ENCODE results near the gene TRPM5. TPM values are rescaled to one million over a fixed set of nuclear protein-coding genes. Genes with fewer than 3 reads are reported as not detected.

TRPM5 gene
- total and polyA plus RNA-seq, 5 donors from 2014 or later = 0.17 TPM; not detected in 4

DNA sequence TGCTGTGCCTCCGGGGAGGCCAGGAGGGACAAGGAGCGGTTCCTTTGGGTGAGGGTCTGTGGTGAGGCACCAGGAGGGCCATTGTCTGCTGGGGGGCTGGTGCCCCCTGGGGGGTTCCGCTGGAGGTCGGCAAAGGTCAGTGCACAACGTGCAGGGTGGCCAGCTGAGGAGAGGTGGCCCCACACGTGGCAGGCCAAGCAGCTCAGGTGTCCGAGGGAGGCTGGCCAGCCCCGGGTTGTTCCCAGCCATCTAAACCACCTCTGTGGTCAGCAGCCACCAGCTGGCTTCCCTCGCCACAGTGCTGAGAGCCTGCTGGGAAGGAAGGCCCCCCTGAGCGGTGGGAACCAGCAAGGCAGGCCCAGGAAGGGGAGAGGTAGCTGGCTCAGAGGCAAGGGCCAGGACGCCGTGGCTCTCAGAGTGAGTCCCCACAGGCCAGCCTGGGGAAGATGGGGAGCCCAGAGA lies 39.5 kb downstream of the TRPM5 start:
- Mint-ChIP-seq H3K27me3 (no peaks in the 10 kb centered on the region), H3K27ac (peak overlapping the region in 1 of 3 donors; percentile 38), H3K4me3 (no peak overlapping the region), H3K9me3 (no peaks in the 10 kb centered on the region), H3K36me3 (no peaks in the 10 kb centered on the region), H3K4me1 (peaks cover 0 to 23% (median 5%) of the 10 kb centered on the region in 4 donors)
- peaks cover 14% of the 10 kb centered on the region for H3K4me1 ChIP-seq (ENCODE audit: control insufficient read depth, insufficient read depth, low read length, poor library complexity, severe bottlenecking)
- H3K36me3 ChIP-seq (ENCODE audit: control insufficient read depth, insufficient read depth, low read length) = peaks cover 21% of the 10 kb centered on the region
- H3K27me3 ChIP-seq (ENCODE audit: control insufficient read depth, insufficient read depth, low read length) = no peaks in the 10 kb centered on the region
- ATAC-seq (ENCODE audit: low read depth in 2 of 2) = no peak
- DNase-seq = no peak
- H3K9me3 ChIP-seq (ENCODE audit: control insufficient read depth in 2 of 2, low read length in 2 of 2) = no peaks in the 10 kb centered on the region
- H3K27ac ChIP-seq (ENCODE audit: insufficient read depth, low read length, poor library complexity, severe bottlenecking) = no peak overlapping the region
- no peak overlapping the region for H3K4me3 ChIP-seq (ENCODE audit: low read depth, low read length)

DNA sequence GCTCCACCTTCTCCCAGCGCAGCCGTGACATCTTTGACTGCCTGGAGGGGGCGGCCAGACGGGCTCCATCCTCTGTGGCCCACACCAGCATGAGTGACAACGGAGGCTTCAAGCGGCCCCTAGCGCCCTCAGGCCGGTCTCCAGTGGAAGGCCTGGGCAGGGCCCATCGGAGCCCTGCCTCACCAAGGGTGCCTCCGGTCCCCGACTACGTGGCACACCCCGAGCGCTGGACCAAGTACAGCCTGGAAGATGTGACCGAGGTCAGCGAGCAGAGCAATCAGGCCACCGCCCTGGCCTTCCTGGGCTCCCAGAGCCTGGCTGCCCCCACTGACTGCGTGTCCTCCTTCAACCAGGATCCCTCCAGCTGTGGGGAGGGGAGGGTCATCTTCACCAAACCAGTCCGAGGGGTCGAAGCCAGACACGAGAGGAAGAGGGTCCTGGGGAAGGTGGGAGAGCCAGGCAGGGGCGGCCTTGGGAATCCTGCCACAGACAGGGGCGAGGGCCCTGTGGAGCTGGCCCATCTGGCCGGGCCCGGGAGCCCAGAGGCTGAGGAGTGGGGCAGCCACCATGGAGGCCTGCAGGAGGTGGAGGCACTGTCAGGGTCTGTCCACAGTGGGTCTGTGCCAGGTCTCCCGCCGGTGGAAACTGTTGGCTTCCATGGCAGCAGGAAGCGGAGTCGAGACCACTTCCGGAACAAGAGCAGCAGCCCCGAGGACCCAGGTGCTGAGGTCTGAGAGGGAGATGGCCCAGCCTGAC lies 41.2 kb downstream of the TRPM5 start:
- H3K27ac Mint-ChIP-seq = no peak overlapping the region
- Histone ChIP-seq H3K27ac (ENCODE audit: insufficient read depth, low read length, poor library complexity, severe bottlenecking) (no peak overlapping the region), H3K36me3 (ENCODE audit: control insufficient read depth, insufficient read depth, low read length) (peaks cover 21% of the 10 kb centered on the region), H3K4me3 (ENCODE audit: low read depth, low read length) (no peak overlapping the region), H3K27me3 (ENCODE audit: control insufficient read depth, insufficient read depth, low read length) (no peaks in the 10 kb centered on the region), H3K4me1 (ENCODE audit: control insufficient read depth, insufficient read depth, low read length, poor library complexity, severe bottlenecking) (peaks cover 21% of the 10 kb centered on the region), H3K9me3 (ENCODE audit: control insufficient read depth in 2 of 2, low read length in 2 of 2) (no peaks in the 10 kb centered on the region)
- H3K27me3 Mint-ChIP-seq = no peaks in the 10 kb centered on the region
- H3K4me1 Mint-ChIP-seq = peaks cover 0 to 26% (median 7%) of the 10 kb centered on the region in 4 donors
- H3K4me3 Mint-ChIP-seq = peak overlapping the region; percentile 27 to 91 (median 64)
- no peak for ATAC-seq (ENCODE audit: low read depth in 2 of 2)
- DNase-seq = no peak
- no peaks in the 10 kb centered on the region for H3K9me3 Mint-ChIP-seq
- H3K36me3 Mint-ChIP-seq = no peaks in the 10 kb centered on the region

DNA sequence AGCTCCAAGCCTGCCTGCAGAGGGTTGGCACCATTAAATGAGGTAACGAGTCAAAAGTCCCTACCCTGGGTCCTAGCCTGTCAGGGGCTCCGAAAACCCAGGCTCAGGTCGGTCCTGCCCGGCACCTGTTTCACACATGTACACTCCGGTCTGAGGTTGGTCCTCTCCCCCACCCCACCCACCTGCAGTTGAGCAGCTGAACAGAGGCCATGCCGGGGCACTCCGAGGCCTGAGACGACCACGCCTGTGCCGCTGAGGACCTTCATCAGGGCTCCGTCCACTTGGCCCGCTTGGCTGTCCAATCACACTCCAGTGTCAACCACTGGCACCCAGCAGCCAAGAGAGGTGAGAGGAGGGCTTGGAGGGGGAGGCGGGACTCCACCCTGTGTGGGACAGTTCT lies 42.2 kb downstream of the TRPM5 start:
- ATAC-seq (ENCODE audit: low read depth in 2 of 2) (no peak), DNase-seq (no peak)
- Histone ChIP-seq H3K27me3 (ENCODE audit: control insufficient read depth, insufficient read depth, low read length) (no peaks in the 10 kb centered on the region), H3K27ac (ENCODE audit: insufficient read depth, low read length, poor library complexity, severe bottlenecking) (no peak overlapping the region), H3K9me3 (ENCODE audit: control insufficient read depth in 2 of 2, low read length in 2 of 2) (no peaks in the 10 kb centered on the region), H3K4me3 (ENCODE audit: low read depth, low read length) (no peak overlapping the region), H3K4me1 (ENCODE audit: control insufficient read depth, insufficient read depth, low read length, poor library complexity, severe bottlenecking) (peaks cover 21% of the 10 kb centered on the region), H3K36me3 (ENCODE audit: control insufficient read depth, insufficient read depth, low read length) (peaks cover 21% of the 10 kb centered on the region)
- Mint-ChIP-seq H3K4me3 (peak overlapping the region; percentile 91 to 97 (median 94)), H3K27ac (peak overlapping the region in 2 of 3 donors; percentile 26 to 71), H3K27me3 (no peaks in the 10 kb centered on the region), H3K9me3 (no peaks in the 10 kb centered on the region), H3K36me3 (peaks cover 1% of the 10 kb centered on the region), H3K4me1 (peaks cover 0 to 26% (median 9%) of the 10 kb centered on the region in 4 donors)

DNA sequence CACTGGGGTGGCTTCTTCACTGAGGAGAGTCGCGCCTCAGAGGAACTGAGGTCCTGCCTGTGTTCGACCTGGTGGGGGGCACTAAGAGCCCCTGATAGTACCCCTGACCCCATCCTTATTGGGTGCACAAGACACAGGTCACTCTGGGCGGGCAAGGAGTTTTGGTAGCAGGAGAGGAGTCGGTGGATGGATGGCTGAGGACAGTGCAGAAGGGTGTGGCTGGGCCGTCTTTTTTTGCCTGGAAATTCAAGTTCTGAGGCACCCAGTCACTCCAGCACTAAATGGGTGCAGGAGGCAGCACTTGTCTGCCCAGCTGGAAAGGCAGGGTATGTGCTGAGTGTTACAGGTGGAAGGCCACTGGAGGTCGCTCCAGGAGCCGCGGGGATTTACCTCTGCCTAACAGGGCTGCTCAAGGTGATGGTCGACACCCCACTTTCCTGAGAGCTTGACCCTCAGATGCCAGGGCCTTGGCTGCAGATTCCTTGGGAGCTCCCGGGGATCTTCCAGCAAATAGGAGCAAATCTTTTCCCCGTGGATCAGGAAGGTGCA lies 42.8 kb downstream of the TRPM5 start:
- Histone ChIP-seq H3K9me3 (ENCODE audit: control insufficient read depth in 2 of 2, low read length in 2 of 2) (no peaks in the 10 kb centered on the region), H3K36me3 (ENCODE audit: control insufficient read depth, insufficient read depth, low read length) (peaks cover 21% of the 10 kb centered on the region), H3K4me1 (ENCODE audit: control insufficient read depth, insufficient read depth, low read length, poor library complexity, severe bottlenecking) (peaks cover 21% of the 10 kb centered on the region), H3K4me3 (ENCODE audit: low read depth, low read length) (peak overlapping the region; percentile 84), H3K27ac (ENCODE audit: insufficient read depth, low read length, poor library complexity, severe bottlenecking) (peak overlapping the region; percentile 97), H3K27me3 (ENCODE audit: control insufficient read depth, insufficient read depth, low read length) (no peaks in the 10 kb centered on the region)
- H3K9me3 Mint-ChIP-seq = no peaks in the 10 kb centered on the region
- H3K4me3 Mint-ChIP-seq = peak overlapping the region; percentile 91 to 97 (median 94)
- no peaks in the 10 kb centered on the region for H3K27me3 Mint-ChIP-seq
- H3K36me3 Mint-ChIP-seq = peaks cover 3% of the 10 kb centered on the region
- no peak for ATAC-seq (ENCODE audit: low read depth in 2 of 2)
- peaks cover 0 to 26% (median 9%) of the 10 kb centered on the region in 4 donors for H3K4me1 Mint-ChIP-seq
- H3K27ac Mint-ChIP-seq = peak overlapping the region; percentile 47 to 79 (median 71)
- DNase-seq = no peak

DNA sequence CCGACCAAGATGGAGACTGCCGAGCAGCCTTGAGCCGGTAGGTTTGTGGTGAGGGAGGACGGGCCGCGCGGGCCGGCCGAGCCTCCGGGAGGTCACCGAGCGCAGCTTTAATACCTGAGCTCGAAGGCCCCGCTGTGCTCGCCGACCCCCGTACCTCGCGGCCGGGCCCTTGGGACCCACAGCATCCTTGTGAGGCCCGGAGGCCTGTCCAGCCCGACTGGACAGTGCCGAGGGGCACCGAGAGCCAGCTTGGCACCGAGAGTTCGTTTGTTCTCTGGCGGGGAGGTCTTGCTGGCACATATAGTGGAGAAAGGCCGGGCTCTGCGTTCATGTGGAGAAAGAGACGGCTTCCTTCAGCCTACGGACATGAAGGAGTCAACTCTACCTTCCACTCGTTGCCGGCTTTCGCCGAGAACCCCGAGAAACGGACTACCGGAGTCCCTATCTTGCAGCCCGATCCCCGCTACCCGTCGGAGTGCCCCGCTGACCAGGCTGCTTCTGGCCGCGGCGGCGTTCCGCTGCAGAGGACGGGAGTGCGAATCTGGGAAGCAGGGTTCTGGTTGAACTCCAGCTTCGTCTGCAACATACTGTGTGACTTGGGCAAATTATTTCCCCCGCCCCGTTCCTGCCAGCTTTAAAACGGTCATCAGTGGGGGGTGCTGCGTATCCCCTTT lies 43.4 kb downstream of the TRPM5 start:
- Histone ChIP-seq H3K4me1 (ENCODE audit: control insufficient read depth, insufficient read depth, low read length, poor library complexity, severe bottlenecking) (peaks cover 21% of the 10 kb centered on the region), H3K27me3 (ENCODE audit: control insufficient read depth, insufficient read depth, low read length) (no peaks in the 10 kb centered on the region), H3K9me3 (ENCODE audit: control insufficient read depth in 2 of 2, low read length in 2 of 2) (no peaks in the 10 kb centered on the region), H3K36me3 (ENCODE audit: control insufficient read depth, insufficient read depth, low read length) (peaks cover 22% of the 10 kb centered on the region), H3K27ac (ENCODE audit: insufficient read depth, low read length, poor library complexity, severe bottlenecking) (peak overlapping the region; percentile 97), H3K4me3 (ENCODE audit: low read depth, low read length) (peak overlapping the region; percentile 84)
- H3K4me1 Mint-ChIP-seq = peaks cover 0 to 26% (median 9%) of the 10 kb centered on the region in 4 donors
- H3K4me3 Mint-ChIP-seq = peak overlapping the region; percentile 91 to 97 (median 94)
- peaks cover 3% of the 10 kb centered on the region for H3K36me3 Mint-ChIP-seq
- no peaks in the 10 kb centered on the region for H3K9me3 Mint-ChIP-seq
- ATAC-seq (ENCODE audit: low read depth in 2 of 2) (no peak), DNase-seq (no peak)
- H3K27me3 Mint-ChIP-seq = no peaks in the 10 kb centered on the region
- peak overlapping the region; percentile 90 to 95 (median 91) for H3K27ac Mint-ChIP-seq

DNA sequence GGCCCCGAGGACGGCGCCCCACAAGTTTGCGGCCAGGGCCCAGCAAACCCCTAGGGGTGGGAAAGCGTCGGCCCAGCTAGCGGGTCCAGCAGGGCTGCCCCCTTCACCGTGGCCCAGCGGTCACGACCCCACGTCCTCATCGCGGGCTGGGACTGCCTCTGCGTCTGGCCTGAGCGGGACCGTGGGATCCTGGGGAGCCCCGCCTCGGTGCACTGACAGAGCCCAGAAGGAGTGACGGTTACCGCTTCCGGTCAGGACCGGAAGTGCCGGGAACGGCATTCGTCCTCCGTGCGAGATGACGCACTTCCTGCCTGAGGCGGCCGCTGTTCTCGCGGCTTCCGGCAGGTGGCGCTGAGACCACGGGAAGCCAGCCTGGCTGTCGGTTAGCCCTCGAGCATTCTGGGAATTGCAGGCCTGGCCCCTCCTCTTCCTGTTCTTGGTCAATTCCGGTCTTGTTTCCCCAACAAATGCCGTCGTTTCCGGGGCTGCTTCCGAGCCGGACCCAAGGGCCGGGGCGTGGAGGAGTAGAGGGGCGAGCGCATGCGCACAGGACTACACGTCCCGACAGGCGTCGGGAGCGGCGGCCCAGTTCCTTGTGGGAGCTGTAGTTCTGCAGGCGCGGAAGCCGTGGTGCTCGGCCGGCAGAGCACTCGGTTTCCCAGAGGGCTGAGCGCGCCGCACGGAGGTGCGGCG lies 44.1 kb downstream of the TRPM5 start, which contains the start of gene TSSC4:
TSS of gene TSSC4 (plus strand) at position 682 of the 693 bp plus-strand sequence. CDS start 1,884 bp downstream, outside the sequence.
- Histone ChIP-seq H3K36me3 (ENCODE audit: control insufficient read depth, insufficient read depth, low read length) (peaks cover 22% of the 10 kb centered on the region), H3K4me3 (ENCODE audit: low read depth, low read length) (peak within 1 kb of the TSS; percentile 84), H3K4me1 (ENCODE audit: control insufficient read depth, insufficient read depth, low read length, poor library complexity, severe bottlenecking) (peaks cover 21% of the 10 kb centered on the region), H3K9me3 (ENCODE audit: control insufficient read depth in 2 of 2, low read length in 2 of 2) (no peaks in the 10 kb centered on the region), H3K27ac (ENCODE audit: insufficient read depth, low read length, poor library complexity, severe bottlenecking) (peak within 1 kb of the TSS; percentile 97), H3K27me3 (ENCODE audit: control insufficient read depth, insufficient read depth, low read length) (no peaks in the 10 kb centered on the region)
- Mint-ChIP-seq H3K4me3 (peak within 1 kb of the TSS; percentile 91 to 97 (median 94)), H3K4me1 (peaks cover 0 to 26% (median 9%) of the 10 kb centered on the region in 4 donors), H3K27me3 (no peaks in the 10 kb centered on the region), H3K9me3 (no peaks in the 10 kb centered on the region), H3K27ac (peak within 1 kb of the TSS; percentile 90 to 95 (median 91)), H3K36me3 (peaks cover 3% of the 10 kb centered on the region)
- peak; percentile 86 to 90 for ATAC-seq (ENCODE audit: low read depth in 2 of 2)
- DNase-seq = peak; percentile 100

DNA sequence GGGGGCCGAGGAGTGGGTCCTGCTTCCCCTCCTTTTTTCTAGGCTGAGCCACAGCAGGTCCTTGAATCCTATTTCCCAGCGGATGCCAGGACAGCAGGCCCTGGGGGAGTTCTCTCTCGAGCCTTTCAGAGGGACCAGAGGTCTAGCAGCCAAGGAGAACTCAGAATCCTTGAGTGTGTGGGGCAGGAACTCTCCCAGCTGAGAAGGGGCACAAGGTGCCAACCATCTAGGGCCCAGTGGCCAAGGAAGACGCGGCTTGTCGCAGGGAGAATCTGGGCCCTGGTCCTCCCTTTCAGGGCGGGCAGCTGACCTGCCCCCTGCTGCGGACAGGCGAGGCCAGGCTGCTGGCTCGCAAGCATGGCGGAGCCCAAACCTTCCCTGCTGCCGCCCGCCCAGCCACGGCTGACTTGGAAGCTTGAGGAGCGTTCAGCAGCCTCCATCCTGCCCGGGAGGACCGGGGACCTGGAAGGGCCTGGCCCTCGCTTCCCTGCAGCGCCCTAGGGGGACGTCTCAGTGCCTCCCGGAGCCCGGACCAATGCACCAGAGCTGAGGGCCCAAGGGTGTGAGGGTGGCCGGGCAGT lies 44.7 kb downstream of the TRPM5 start:
- peaks cover 21% of the 10 kb centered on the region for H3K4me1 ChIP-seq (ENCODE audit: control insufficient read depth, insufficient read depth, low read length, poor library complexity, severe bottlenecking)
- H3K27me3 ChIP-seq (ENCODE audit: control insufficient read depth, insufficient read depth, low read length) = no peaks in the 10 kb centered on the region
- DNase-seq (no peak), ATAC-seq (ENCODE audit: low read depth in 2 of 2) (no peak)
- peaks cover 0 to 26% (median 9%) of the 10 kb centered on the region in 4 donors for H3K4me1 Mint-ChIP-seq
- peaks cover 3% of the 10 kb centered on the region for H3K36me3 Mint-ChIP-seq
- H3K27ac ChIP-seq (ENCODE audit: insufficient read depth, low read length, poor library complexity, severe bottlenecking) = peak overlapping the region; percentile 97
- H3K36me3 ChIP-seq (ENCODE audit: control insufficient read depth, insufficient read depth, low read length) = peaks cover 22% of the 10 kb centered on the region
- H3K9me3 Mint-ChIP-seq = no peaks in the 10 kb centered on the region
- H3K4me3 Mint-ChIP-seq = peak overlapping the region; percentile 91 to 97 (median 94)
- H3K27ac Mint-ChIP-seq = peak overlapping the region; percentile 60 to 93 (median 90)
- H3K27me3 Mint-ChIP-seq = no peaks in the 10 kb centered on the region
- no peaks in the 10 kb centered on the region for H3K9me3 ChIP-seq (ENCODE audit: control insufficient read depth in 2 of 2, low read length in 2 of 2)
- H3K4me3 ChIP-seq (ENCODE audit: low read depth, low read length) = peak overlapping the region; percentile 26

Data from CD4-positive, CD25-positive, alpha-beta regulatory T cell (primary cell).